HepG2 (cell line): ENCODE measurements around the gene PRKAB1. TPM values are rescaled to one million over a fixed set of nuclear protein-coding genes. Genes with fewer than 3 reads are reported as not detected.

ENCODE experiments used
- ATAC-seq: fragments of 200-7000 bp; cut with Tn5 transposase; 3 replicates; pipeline ENCODE4 v1.9.1; 2020; ENCODE audit warnings: mild to moderate bottlenecking, moderate library complexity
- BruUV-seq: library from RNA; stranded (reverse); fragments of 400-500 nt; replicated peaks from 2 replicates; lab custom pipeline; 2021; lab: Mats Ljungman, UMichigan
- CTCF ChIA-PET: fragments of 300-600 bp; formaldehyde crosslinking; extraction: SDS; loops from one replicate; lab custom pipeline; 2021; ENCODE audit warnings: low total read pairs, inconsistent platforms, low intra/inter-chr PET ratio; lab: Yijun Ruan, JAX
- POLR2A ChIA-PET: fragments of 350-600 bp; sonication (Branson Sonifier 250); formaldehyde crosslinking; loops from one replicate; lab custom pipeline; 2020; ENCODE audit warnings: antibody characterized with exemption, inconsistent platforms; lab: Yijun Ruan, JAX
- DNase-seq: peaks from one replicate; pipeline ENCODE4 v3.0.0-alpha.2; 2015; ENCODE audit warnings: low spot score
- FAIRE-seq: peaks from 3 replicates; lab custom pipeline; 2011; peaks lifted over from hg19 to GRCh38; lab: Jason Lieb, UNC
- H2AFZ ChIP-seq: one replicate; pipeline ENCODE4 v1.6.1; 2011; ENCODE audit warnings: low read length, inconsistent platforms
- H3K27ac ChIP-seq: fragments of 300-600 bp; 3 replicates; pipeline ENCODE4 v1.8.0; 2011; ENCODE audit warnings: mixed run types, mild to moderate bottlenecking, mixed read lengths, low read length, inconsistent platforms; ENCODE audit not compliant: insufficient read depth; ENCODE audit errors: extremely low read length
- H3K27me3 ChIP-seq, 2 experiments: fragments of 200-600 bp in 1 of 2; 2 replicates in 1 of 2; 3 replicates in 1 of 2; pipeline versions ENCODE4 v1.6.0 to v1.8.0; 2011; ENCODE audit warnings: low read length in 2 of 2, mild to moderate bottlenecking in 2 of 2, moderate library complexity in 2 of 2, inconsistent platforms in 1 of 2; ENCODE audit not compliant: insufficient read depth in 2 of 2, control insufficient read depth in 1 of 2
- H3K36me3 ChIP-seq, 2 experiments: fragments of 200-600 bp in 1 of 2; replicated peaks in 1 of 2; 2 replicates in 1 of 2; 3 replicates in 1 of 2; pipeline versions ENCODE4 v1.5.1 to v1.8.0; 2011; ENCODE audit warnings: low read length in 2 of 2, inconsistent platforms in 1 of 2; ENCODE audit not compliant: insufficient read depth in 2 of 2, control insufficient read depth in 1 of 2
- H3K4me1 ChIP-seq: 2 replicates; pipeline ENCODE4 v1.5.1; 2012; ENCODE audit warnings: low read length, inconsistent platforms; ENCODE audit not compliant: insufficient read depth
- H3K4me2 ChIP-seq: 2 replicates; pipeline ENCODE4 v1.6.0; 2011; ENCODE audit warnings: low read depth, low read length, inconsistent platforms
- H3K4me3 ChIP-seq, 3 experiments: fragments of 200-600 bp in 1 of 3; sonication (generic), shearing (Covaris generic) in 1 of 3; replicated peaks in 1 of 3; 2 replicates each; pipeline ENCODE4 v1.5.1; 2011 to 2016; ENCODE audit warnings: low read length in 3 of 3, inconsistent platforms in 2 of 3, low read depth in 2 of 3, mild to moderate bottlenecking in 2 of 3, control low read depth in 1 of 3, mixed read lengths in 1 of 3; ENCODE audit not compliant: insufficient read depth in 1 of 3
- H3K79me2 ChIP-seq: one replicate; pipeline ENCODE4 v1.6.1; 2011; ENCODE audit warnings: low read length, inconsistent platforms; ENCODE audit not compliant: insufficient read depth
- H3K9ac ChIP-seq: 2 replicates; pipeline ENCODE4 v1.6.0; 2011; ENCODE audit warnings: mild to moderate bottlenecking, low read depth, low read length, inconsistent platforms; ENCODE audit not compliant: insufficient read depth
- H3K9me3 ChIP-seq: 2 replicates; pipeline ENCODE4 v1.5.1; 2012; ENCODE audit warnings: mild to moderate bottlenecking, low read length
- H4K20me1 ChIP-seq: 2 replicates; pipeline ENCODE4 v1.6.0; 2011; ENCODE audit warnings: inconsistent platforms, mild to moderate bottlenecking, low read length, moderate library complexity; ENCODE audit not compliant: insufficient read depth
- FOXK1 ChIP-seq: sonication (generic); formaldehyde crosslinking; IDR thresholded peaks from 2 replicates; pipeline ENCODE4 v1.4.0; 2020; ENCODE audit warnings: low read depth, missing genetic modification reagents, borderline replicate concordance
- SNAPC2 ChIP-seq: sonication (generic); formaldehyde crosslinking; IDR thresholded peaks from 2 replicates; pipeline ENCODE4 v1.8.1; 2022; ENCODE audit warnings: mild to moderate bottlenecking, missing genetic modification reagents
- XRCC5 ChIP-seq: fragments of 200-400 bp; formaldehyde crosslinking; optimal IDR thresholded peaks from 2 replicates; pipeline ENCODE3; 2017; ENCODE audit warnings: mild to moderate bottlenecking, low read length
- ZBTB25 ChIP-seq: IDR thresholded peaks from 2 replicates; pipeline ENCODE4 v1.6.1; 2018; ENCODE audit warnings: missing genetic modification reagents
- ZFY ChIP-seq: sonication (generic); formaldehyde crosslinking; IDR thresholded peaks from 2 replicates; pipeline ENCODE4 v1.4.0; 2020; ENCODE audit warnings: missing genetic modification reagents
- ZNF253 ChIP-seq: sonication (generic); formaldehyde crosslinking; IDR thresholded peaks from 2 replicates; pipeline ENCODE4 v1.8.0; 2022; ENCODE audit warnings: mild to moderate bottlenecking, missing genetic modification reagents, borderline replicate concordance
- ZNF558 ChIP-seq: sonication (generic); formaldehyde crosslinking; IDR thresholded peaks from 2 replicates; pipeline ENCODE4 v1.9.0; 2022; ENCODE audit warnings: mild to moderate bottlenecking, missing genetic modification reagents, borderline replicate concordance
- ZNF644 ChIP-seq: IDR thresholded peaks from 2 replicates; pipeline ENCODE4 v1.6.1; 2016; ENCODE audit warnings: low read depth
- ZNF761 ChIP-seq: sonication (generic); formaldehyde crosslinking; conservative IDR thresholded peaks from 2 replicates; pipeline ENCODE4 v1.4.0; 2020; ENCODE audit warnings: mild to moderate bottlenecking, missing genetic modification reagents
- ZNF773 ChIP-seq: sonication (generic); formaldehyde crosslinking; IDR thresholded peaks from 2 replicates; pipeline ENCODE4 v1.4.0; 2020; ENCODE audit warnings: missing genetic modification reagents, borderline replicate concordance
- WGBS: methylation state at CpG from one replicate; pipeline ENCODE4 v1.1.6; 2017; ENCODE audit warnings: low lambda C conversion rate; 5-methylcytosine and 5-hydroxymethylcytosine counted together
- in situ Hi-C: cut with HindIII; loops from 2 replicates; pipeline ENCODE4 v1.10.0; 2017; ENCODE audit warnings: low pct_unique_long_range_greater_than_20kb; ENCODE audit not compliant: extremely low pct_ligation_motif_present
- intact Hi-C: fragments of 100-400 bp; cut with micrococcal nuclease; formaldehyde crosslinking; loops from one replicate; pipeline ENCODE4 v1.10.0; 2022; ENCODE audit not compliant: unreplicated experiment
- polyA plus RNA-seq, 8 experiments: library from polyadenylated mRNA; depleted of rRNA in 3 of 8; stranded (reverse) in 7 of 8; unstranded in 1 of 8; fragments of >200 nt; fragmentation: Illumina TruSeq in 4 of 8; extraction: Trizol in 4 of 8; gene quantifications; 2 replicates each; pipeline versions ENCODE4 v1.2.1 to v1.2.3, GENCODE V29; 2011 to 2016; ENCODE audit warnings: low read depth in 4 of 8, missing spikeins in 1 of 8, mixed read lengths in 1 of 8; ENCODE audit not compliant: insufficient read depth in 1 of 8
- total RNA-seq, 5 experiments: library from RNA; depleted of rRNA; stranded (reverse); fragments of >200 nt; fragmentation: Illumina TruSeq; extraction: Trizol; gene quantifications; 2 replicates each; pipeline ENCODE4 v1.2.3, GENCODE V29; 2016; ENCODE audit warnings: low read depth in 1 of 5
- TF ChIP-seq, protein P1 (sequence below): IDR thresholded peaks from 2 replicates; pipeline ENCODE4 v1.6.1; 2016; ENCODE audit warnings: low read depth

The PRKAB1 gene
- total and polyA plus RNA-seq, 2 of the 13 experiments (the other 11 are each of a cell fraction or from before 2014, with no cell fraction given): 28.4 to 35.5 TPM

- no peak for FAIRE-seq
- ChIA-PET CTCF (no interaction called here), POLR2A (no interaction called here)
- Histone ChIP-seq H3K4me1 (peaks cover 13% of the 10 kb centered on the region), H3K27me3 (no peaks in the 10 kb centered on the region), H3K4me3 (no peak overlapping the region), H3K36me3 (peaks cover 1 to 25% of the 10 kb centered on the region in 2 experiments), H3K9me3 (no peaks in the 10 kb centered on the region), H2AFZ (no peak overlapping the region), H3K79me2 (no peaks in the 10 kb centered on the region), H3K27ac (no peak overlapping the region), H3K9ac (no peak overlapping the region), H4K20me1 (no peaks in the 10 kb centered on the region), H3K4me2 (no peak overlapping the region)
- 90% methylated on average over 5 of the region's 5 CpGs for WGBS
- DNase-seq: no peak
- TF ChIP-seq ZFY (CRISPR knock-in tag): no peak
- no peak for ATAC-seq
- in situ Hi-C loops: no loop called here
- intact Hi-C loops: loop anchor here (10.0 kb wide), 1 partner anchor 88 kb away; no protein-coding TSS in a partner anchor
- BruUV-seq: no TSS peak
Observed at GRCh38 chr12:119696943-119697342, 29.0 kb downstream of the PRKAB1 start.

DNA sequence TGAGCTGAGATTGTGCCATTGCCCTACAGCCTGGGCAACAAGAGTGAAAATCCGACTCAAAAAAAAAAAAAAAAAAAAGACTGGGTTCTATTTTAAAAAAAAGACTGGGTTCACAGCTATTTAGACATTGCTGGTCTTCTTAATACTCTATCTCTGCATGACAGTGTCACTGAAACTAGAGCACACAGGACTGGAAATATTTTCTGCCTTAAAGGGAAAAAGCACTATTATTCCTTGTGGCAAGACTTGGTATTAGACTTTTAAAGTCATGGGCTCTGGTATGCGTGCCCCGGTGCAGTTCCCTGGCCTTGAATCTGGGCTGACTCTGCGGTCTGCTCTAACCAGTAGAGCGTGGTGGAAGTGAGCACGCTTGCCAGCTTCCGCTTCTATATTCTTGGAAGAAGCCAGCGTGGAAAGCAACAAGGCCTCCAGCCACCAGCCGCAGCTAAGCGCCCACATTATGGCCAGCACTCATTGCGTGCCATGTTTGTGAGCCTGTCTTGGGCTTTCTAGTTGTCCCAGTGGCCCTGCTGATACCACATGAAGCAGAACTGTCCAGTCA is 31.3 kb downstream of the PRKAB1 start:
- BruUV-seq: no TSS peak
- Histone ChIP-seq H3K79me2 (no peaks in the 10 kb centered on the region), H3K4me2 (no peak overlapping the region), H3K9me3 (no peaks in the 10 kb centered on the region), H2AFZ (no peak overlapping the region), H3K4me3 (no peak overlapping the region), H3K9ac (no peak overlapping the region), H3K27me3 (no peaks in the 10 kb centered on the region), H4K20me1 (no peaks in the 10 kb centered on the region), H3K36me3 (peaks cover 4 to 21% of the 10 kb centered on the region in 2 experiments), H3K27ac (no peak overlapping the region), H3K4me1 (no peaks in the 10 kb centered on the region)
- FAIRE-seq (no peak), DNase-seq (no peak), ATAC-seq (no peak)
- intact Hi-C loops: loop anchor here (10.0 kb wide), 1 partner anchor 86 kb away; no protein-coding TSS in a partner anchor
- TF ChIP-seq SNAPC2 (CRISPR knock-in tag) (no peak), ZNF558 (CRISPR knock-in tag) (no peak), ZNF253 (CRISPR knock-in tag) (no peak), ZNF761 (CRISPR knock-in tag) (no peak), ZNF773 (CRISPR knock-in tag) (no peak), ZNF644 (CRISPR knock-in tag) (no peak), FOXK1 (CRISPR knock-in tag) (no peak), ZBTB25 (CRISPR knock-in tag) (no peak), XRCC5 (no peak)
- TF ChIP-seq, protein P1, sequence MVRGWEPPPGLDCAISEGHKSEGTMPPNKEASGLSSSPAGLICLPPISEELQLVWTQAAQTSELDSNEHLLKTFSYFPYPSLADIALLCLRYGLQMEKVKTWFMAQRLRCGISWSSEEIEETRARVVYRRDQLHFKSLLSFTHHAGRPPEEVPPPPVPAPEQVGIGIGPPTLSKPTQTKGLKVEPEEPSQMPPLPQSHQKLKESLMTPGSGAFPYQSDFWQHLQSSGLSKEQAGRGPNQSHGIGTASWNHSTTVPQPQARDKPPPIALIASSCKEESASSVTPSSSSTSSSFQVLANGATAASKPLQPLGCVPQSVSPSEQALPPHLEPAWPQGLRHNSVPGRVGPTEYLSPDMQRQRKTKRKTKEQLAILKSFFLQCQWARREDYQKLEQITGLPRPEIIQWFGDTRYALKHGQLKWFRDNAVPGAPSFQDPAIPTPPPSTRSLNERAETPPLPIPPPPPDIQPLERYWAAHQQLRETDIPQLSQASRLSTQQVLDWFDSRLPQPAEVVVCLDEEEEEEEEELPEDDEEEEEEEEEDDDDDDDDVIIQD (CRISPR knock-in tag): no peak
- ChIA-PET CTCF (no interaction called here), POLR2A (no interaction called here)
- 97% methylated on average over 10 of the region's 11 CpGs for WGBS
- in situ Hi-C loops: no loop called here
